Left lung (tissue), 10 donors: ENCODE measurements around the gene GARIN3. TPM values are rescaled to one million over a fixed set of nuclear protein-coding genes. Genes with fewer than 3 reads are reported as not detected.

Experiments used
- ATAC-seq: fragments of 200-7000 bp; cut with Tn5 transposase; one replicate; pipeline ENCODE4 v1.9.1; 2020; ENCODE audit warnings: moderate library complexity
- DNase-seq, 4 donors: peaks; one replicate each; pipeline ENCODE4 v3.0.0-alpha.2; 2013 to 2020
- H3K27ac ChIP-seq, 2 donors: fragments of 200-600 bp; sonication (generic) in 1 of 2; one replicate each; pipeline versions ENCODE4 v1.5.0 to v1.8.0; 2020 to 2021
- H3K27me3 ChIP-seq, 2 donors: fragments of 200-600 bp; sonication (generic) in 1 of 2; one replicate each; pipeline versions ENCODE4 v1.5.0 to v1.8.0; 2020 to 2021
- H3K36me3 ChIP-seq, 2 donors: fragments of 200-600 bp; sonication (generic) in 1 of 2; one replicate each; pipeline versions ENCODE4 v1.5.0 to v1.8.0; 2020 to 2021
- H3K4me1 ChIP-seq, 2 donors: fragments of 200-600 bp; one replicate each; pipeline ENCODE4 v1.8.0; 2021
- H3K4me3 ChIP-seq, 2 donors: fragments of 200-600 bp; sonication (generic) in 1 of 2; one replicate each; pipeline versions ENCODE4 v1.5.0 to v1.8.0; 2020 to 2021; ENCODE audit warnings: mild to moderate bottlenecking in 1 of 2
- H3K9me3 ChIP-seq, 2 donors: fragments of 200-600 bp; sonication (generic) in 1 of 2; one replicate each; pipeline versions ENCODE4 v1.5.0 to v1.8.0; 2020 to 2021
- CTCF ChIP-seq, 2 donors: fragments of 200-600 bp; sonication (generic) in 1 of 2; IDR thresholded peaks; one replicate each; pipeline versions ENCODE4 v1.5.0 to v1.8.0; 2021; ENCODE audit warnings: antibody characterized with exemption in 2 of 2
- intact Hi-C, 2 donors: fragments of 100-400 bp; cut with DNase I; formaldehyde crosslinking; loops; one replicate each; pipeline versions ENCODE4 v1.11.2 to v1.14.2; 2022
- polyA plus RNA-seq, 6 donors: library from polyadenylated mRNA; unstranded; fragments of 120-200 nt; gene quantifications; one replicate each; pipeline ENCODE4 v1.2.1, GENCODE V29; 2013; ENCODE audit not compliant: insufficient read length in 6 of 6
- total RNA-seq, 2 donors: library from RNA; stranded (reverse); fragmentation: NEBNext Ultra II Directional; extraction: Animal tissue kit (Norgen Biotek cat#: 25700); gene quantifications; one replicate each; pipeline ENCODE4 v1.2.1, GENCODE V29; 2021
- donor health status: DM: no; HTN: yes; CAD: no.
- donor health status: DM: no; HTN: no; CAD: no.

GARIN3 gene
- total and polyA plus RNA-seq, 8 donors: not detected

DNA sequence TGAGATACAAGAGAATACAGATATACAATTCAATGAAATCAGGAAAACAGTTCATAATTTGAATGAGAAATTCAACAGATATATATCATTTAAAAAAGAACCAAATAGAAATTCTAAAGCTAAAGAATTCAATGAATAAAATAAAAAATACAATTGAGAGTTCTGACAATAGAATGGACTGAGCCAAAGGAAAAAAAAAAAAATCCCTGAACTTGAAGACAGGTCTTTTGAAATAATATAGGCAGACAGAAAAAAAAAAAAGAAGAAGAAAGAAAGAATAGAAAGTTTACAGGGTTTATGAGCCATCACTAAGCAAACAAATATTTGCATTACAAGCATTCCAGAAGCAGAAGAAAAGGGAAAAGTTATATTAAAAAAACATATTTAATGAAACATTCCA, 44.4 kb downstream of the GARIN3 start:
- H3K4me1 ChIP-seq: no peaks in the 10 kb centered on the region
- peaks cover 0 to 14% of the 10 kb centered on the region in 2 donors for H3K9me3 ChIP-seq
- H3K27ac ChIP-seq: no peak overlapping the region
- H3K27me3 ChIP-seq: no peaks in the 10 kb centered on the region
- no peak for DNase-seq
- ATAC-seq: no peak
- intact Hi-C loops: no loop called here
- H3K4me3 ChIP-seq: no peak overlapping the region
- H3K36me3 ChIP-seq: no peaks in the 10 kb centered on the region
- TF ChIP-seq CTCF (IDR thresholded peaks at IDR 0.05): no peak

DNA sequence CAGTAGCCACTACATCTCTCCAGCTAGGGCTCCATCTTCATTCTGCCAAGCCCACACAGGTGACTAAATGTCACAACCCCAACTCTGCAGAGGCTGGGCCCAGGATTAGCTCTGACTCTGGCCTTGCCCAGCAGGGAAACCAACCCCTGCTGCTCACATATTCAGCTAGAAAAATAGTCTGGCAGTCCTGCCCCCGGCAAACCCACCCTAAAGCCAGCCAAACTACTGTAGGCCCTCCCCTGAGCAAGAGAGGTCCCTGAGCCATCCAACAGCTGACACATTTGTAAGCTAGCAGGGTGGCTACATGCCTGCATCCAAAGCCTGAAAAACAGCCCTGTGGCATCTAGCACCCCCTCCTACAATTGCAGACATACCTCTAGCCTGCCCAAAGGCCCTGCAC, 46.0 kb downstream of the GARIN3 start:
- no peaks in the 10 kb centered on the region for H3K4me1 ChIP-seq
- no peak overlapping the region for H3K27ac ChIP-seq
- H3K36me3 ChIP-seq: no peaks in the 10 kb centered on the region
- intact Hi-C loops: no loop called here
- ATAC-seq (no peak), DNase-seq (no peak)
- TF ChIP-seq CTCF (IDR thresholded peaks at IDR 0.05): no peak
- no peaks in the 10 kb centered on the region for H3K27me3 ChIP-seq
- peaks cover 0 to 14% of the 10 kb centered on the region in 2 donors for H3K9me3 ChIP-seq
- H3K4me3 ChIP-seq: no peak overlapping the region

- DNase-seq (no peak), ATAC-seq (no peak)
- H3K4me3 ChIP-seq: no peak overlapping the region
- peaks cover 0 to 7% of the 10 kb centered on the region in 2 donors for H3K4me1 ChIP-seq
- no peak overlapping the region for H3K27ac ChIP-seq
- intact Hi-C loops: no loop called here
- peaks cover 0 to 6% of the 10 kb centered on the region in 2 donors for H3K9me3 ChIP-seq
- H3K27me3 ChIP-seq: no peaks in the 10 kb centered on the region
- TF ChIP-seq CTCF (IDR thresholded peaks at IDR 0.05): no peak
- H3K36me3 ChIP-seq: no peaks in the 10 kb centered on the region
These were observed 49.5 kb downstream of the GARIN3 start for GRCh38 chr5:157116483-157116954.

GRCh38 chr5:157115502-157115901, 50.6 kb downstream of the GARIN3 start:
- no peak for ATAC-seq
- Histone ChIP-seq H3K4me3 (no peak overlapping the region), H3K27me3 (no peaks in the 10 kb centered on the region), H3K4me1 (peaks cover 0 to 7% of the 10 kb centered on the region in 2 donors), H3K36me3 (no peaks in the 10 kb centered on the region), H3K9me3 (no peaks in the 10 kb centered on the region), H3K27ac (no peak overlapping the region)
- no peak for TF ChIP-seq CTCF (IDR thresholded peaks at IDR 0.05)
- intact Hi-C loops: no loop called here
- peak in 1 of 4 donors; percentile 36 for DNase-seq

- DNase-seq (no peak), ATAC-seq (no peak)
- H3K27me3 ChIP-seq: no peaks in the 10 kb centered on the region
- peaks cover 0 to 11% of the 10 kb centered on the region in 2 donors for H3K4me1 ChIP-seq
- H3K9me3 ChIP-seq: no peaks in the 10 kb centered on the region
- no peak for TF ChIP-seq CTCF (IDR thresholded peaks at IDR 0.05)
- intact Hi-C loops: no loop called here
- H3K27ac ChIP-seq: no peak overlapping the region
- H3K4me3 ChIP-seq: no peak overlapping the region
- no peaks in the 10 kb centered on the region for H3K36me3 ChIP-seq
These were observed 51.1 kb downstream of the GARIN3 start for GRCh38 chr5:157115012-157115411.
